GM06990 (cell line): ENCODE results near the gene CPPED1.

Experiments
- DNase-seq: peaks from one replicate; pipeline ENCODE4 v3.0.0-alpha.2; 2011; ENCODE audit not compliant: insufficient read length; ENCODE audit errors: extremely low read depth
- H3K27me3 ChIP-seq: replicated peaks from 2 replicates; pipeline ENCODE4 v1.6.0; 2011; ENCODE audit warnings: low read length; ENCODE audit not compliant: control insufficient read depth, insufficient read depth
- H3K36me3 ChIP-seq: 2 replicates; pipeline ENCODE4 v1.5.1; 2011; ENCODE audit warnings: low read length; ENCODE audit not compliant: control insufficient read depth, insufficient read depth
- H3K4me3 ChIP-seq: replicated peaks from 2 replicates; pipeline ENCODE4 v1.5.1; 2011; ENCODE audit warnings: low read depth, mild to moderate bottlenecking, control low read depth, low read length
- TF ChIP-seq, protein P1 (sequence below): IDR thresholded peaks from 2 replicates; pipeline ENCODE4 v1.5.1; 2011; ENCODE audit warnings: low read length, control low read depth, mild to moderate bottlenecking, inconsistent platforms; ENCODE audit not compliant: insufficient read depth, poor library complexity, severe bottlenecking

CPPED1 gene

DNA sequence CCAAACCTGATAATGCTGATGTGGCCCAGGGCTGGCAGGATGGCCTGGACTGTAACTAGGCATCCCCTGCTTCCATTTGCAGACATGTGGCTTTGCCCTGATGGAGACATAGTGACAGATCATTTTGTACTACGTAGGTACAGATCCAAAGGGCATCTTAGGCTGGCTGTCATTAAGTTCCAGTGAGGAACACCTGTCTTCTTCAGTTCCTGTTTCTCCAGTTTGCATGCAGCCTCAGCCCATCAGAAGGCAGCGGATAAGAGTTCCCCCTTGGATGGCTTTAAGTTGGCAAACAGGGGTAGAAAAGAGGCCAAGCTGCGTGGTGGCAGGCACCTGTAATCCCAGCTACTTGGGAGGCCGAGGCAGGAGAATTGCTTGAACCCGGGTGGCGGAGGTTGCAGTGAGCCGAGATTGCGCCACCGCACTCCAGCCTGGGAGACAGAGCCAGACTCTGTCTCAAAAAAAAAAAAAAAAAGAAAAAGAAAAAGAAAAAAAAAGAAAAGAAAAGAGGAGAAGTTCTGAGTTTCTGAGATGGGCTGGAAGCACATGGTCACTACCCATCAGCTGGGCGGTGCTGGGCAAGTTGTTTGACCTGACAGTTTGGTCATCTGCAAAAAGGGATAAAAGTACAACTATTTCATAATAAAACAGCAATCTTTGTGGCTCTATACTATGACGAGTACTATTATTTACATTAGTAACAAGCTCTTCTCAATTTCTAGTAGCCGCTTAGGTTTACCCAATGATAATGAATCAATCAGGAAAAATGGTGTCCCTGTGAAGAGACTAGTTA is 42.7 kb downstream of the CPPED1 start:
- no peaks in the 10 kb centered on the region; the same call in 1 of the 2 replicates for H3K36me3 ChIP-seq
- no peak overlapping the region for H3K4me3 ChIP-seq
- TF ChIP-seq, protein P1, sequence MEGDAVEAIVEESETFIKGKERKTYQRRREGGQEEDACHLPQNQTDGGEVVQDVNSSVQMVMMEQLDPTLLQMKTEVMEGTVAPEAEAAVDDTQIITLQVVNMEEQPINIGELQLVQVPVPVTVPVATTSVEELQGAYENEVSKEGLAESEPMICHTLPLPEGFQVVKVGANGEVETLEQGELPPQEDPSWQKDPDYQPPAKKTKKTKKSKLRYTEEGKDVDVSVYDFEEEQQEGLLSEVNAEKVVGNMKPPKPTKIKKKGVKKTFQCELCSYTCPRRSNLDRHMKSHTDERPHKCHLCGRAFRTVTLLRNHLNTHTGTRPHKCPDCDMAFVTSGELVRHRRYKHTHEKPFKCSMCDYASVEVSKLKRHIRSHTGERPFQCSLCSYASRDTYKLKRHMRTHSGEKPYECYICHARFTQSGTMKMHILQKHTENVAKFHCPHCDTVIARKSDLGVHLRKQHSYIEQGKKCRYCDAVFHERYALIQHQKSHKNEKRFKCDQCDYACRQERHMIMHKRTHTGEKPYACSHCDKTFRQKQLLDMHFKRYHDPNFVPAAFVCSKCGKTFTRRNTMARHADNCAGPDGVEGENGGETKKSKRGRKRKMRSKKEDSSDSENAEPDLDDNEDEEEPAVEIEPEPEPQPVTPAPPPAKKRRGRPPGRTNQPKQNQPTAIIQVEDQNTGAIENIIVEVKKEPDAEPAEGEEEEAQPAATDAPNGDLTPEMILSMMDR, result no peak
- no peak for DNase-seq
- H3K27me3 ChIP-seq, result no peaks in the 10 kb centered on the region

DNA sequence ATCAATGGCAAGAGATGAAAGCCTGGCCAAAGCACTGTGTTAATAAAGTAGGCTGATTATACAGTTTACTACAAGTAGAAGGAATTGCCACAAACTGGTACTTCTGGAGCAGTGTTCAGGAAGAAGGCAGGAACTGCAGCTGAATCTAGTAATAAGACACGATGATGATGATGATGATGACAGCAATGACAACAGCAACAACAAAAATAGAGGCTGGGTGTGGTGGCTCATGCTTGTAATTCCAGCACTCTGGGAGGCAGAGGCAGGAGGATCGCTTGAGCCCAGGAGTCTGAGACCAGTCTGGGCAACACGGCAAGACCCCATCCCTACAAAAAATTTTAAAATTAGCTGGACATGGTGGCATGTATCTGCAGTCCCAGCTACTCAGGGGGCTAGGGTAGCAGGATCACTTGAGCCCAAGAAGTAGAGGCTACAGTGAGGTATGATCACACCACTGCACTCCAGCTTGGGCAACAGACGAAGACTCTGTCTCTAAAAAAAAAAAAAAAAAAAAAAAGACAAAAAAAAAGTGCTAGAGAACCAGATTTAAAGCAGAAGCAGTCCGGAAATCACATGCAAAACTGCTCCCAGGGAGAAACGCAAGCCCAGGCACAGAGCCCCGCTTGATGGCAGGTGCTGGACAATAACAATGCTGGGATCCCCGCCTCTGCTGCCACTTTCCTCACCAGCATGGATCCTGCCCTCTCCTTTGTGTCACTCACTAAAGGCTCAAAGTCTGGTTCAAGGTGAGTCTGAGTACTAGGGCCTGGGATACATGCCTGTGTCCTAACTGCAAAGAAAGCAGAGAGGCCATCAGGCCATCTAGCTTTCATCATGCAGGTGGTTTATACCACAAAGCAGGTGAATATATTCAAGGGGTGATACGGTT is 44.8 kb downstream of the CPPED1 start:
- peak; percentile 31 for DNase-seq
- TF ChIP-seq, protein P1, result no peak
- H3K36me3 ChIP-seq, result no peaks in the 10 kb centered on the region; the same call in 1 of the 2 replicates
- H3K27me3 ChIP-seq, result no peaks in the 10 kb centered on the region
- H3K4me3 ChIP-seq, result no peak overlapping the region

DNA sequence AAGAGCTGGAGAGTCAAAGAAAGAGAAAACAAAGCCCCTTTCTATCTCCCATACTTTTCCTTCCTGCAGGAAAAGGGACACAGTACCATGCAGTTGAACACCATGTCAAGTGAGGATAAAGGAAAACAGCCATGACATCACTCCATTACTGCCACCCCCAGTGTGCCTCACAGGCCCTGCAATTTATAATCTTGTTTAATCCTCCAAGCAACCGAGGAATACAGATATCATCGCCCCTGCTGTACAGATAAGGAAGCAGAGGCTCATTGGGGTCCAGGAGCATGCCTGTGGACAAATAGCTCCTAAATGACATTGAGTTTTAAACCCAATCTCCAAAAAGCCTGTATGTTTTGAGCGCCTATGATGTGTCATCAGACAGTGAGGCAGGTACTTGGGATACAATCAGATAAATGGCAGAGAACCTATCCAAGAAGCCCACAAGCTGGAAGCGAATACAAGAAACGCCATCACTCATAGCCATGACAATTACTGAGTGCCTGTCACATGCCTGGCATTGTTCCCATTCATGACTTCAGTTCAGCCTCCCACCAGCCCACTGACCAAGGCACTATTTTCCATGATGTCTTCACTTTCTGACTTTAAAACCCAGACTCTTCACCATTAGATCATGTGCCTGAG is 45.5 kb downstream of the CPPED1 start:
- Histone ChIP-seq H3K36me3 (no peaks in the 10 kb centered on the region; the same call in 1 of the 2 replicates), H3K4me3 (no peak overlapping the region), H3K27me3 (no peaks in the 10 kb centered on the region)
- TF ChIP-seq, protein P1, result no peak
- DNase-seq, result no peak

DNA sequence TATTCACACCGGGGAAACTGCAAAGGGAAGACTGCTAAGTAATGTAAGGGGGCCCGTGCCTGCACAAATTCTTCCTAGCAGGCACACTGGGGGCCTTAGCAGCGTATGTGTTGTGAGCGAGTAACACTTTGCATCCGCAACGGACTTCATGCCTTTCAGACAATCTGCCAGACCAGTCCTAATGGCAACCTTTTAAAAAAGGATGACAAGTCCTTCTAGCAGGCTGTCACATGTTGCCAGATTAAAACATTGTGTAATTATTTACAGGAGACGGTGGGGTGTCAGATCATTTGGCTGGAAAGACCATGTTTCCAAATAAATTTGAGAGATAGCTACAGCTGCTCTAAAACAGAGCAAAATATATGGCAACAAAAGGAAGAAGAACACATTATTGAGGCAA is 46.1 kb downstream of the CPPED1 start:
- Histone ChIP-seq H3K27me3 (no peaks in the 10 kb centered on the region), H3K4me3 (no peak overlapping the region), H3K36me3 (no peaks in the 10 kb centered on the region; the same call in 1 of the 2 replicates)
- DNase-seq, result no peak
- TF ChIP-seq, protein P1, result no peak

DNA sequence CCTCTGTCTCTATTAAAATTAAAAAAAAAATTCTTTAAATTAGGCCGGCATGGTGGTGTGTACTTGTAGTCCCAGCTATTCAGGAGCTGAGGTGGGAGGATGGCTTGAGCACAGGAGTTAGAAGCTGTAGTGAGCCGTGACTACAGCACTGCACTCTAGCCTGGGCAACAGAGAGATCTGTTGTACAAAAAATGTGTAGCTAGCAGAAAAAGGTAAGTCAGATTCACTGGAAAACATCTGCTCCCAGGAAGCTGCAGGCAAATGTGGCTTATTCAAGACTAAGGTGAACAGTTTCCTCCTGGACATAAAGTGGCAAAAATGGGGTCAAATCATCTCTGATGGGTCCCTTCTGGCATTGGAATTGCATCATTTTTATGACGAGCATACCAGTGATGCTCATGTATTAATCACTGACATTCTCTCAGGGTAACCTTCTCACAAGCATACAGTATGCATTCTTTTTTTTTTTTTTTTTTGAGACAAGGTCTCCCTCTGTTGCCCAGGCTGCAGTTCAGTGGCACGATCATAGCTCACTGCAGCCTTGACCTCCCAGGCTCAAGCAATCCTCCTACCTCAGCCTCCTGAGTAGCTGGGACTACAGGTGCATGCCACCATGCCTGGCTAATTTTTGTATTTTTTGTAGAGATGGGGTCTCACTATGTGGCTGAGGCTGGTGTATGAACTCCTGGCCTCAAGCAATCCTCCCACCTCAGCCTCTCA is 48.7 kb downstream of the CPPED1 start:
- Histone ChIP-seq H3K4me3 (no peak overlapping the region), H3K36me3 (no peaks in the 10 kb centered on the region), H3K27me3 (no peaks in the 10 kb centered on the region)
- no peak for DNase-seq
- TF ChIP-seq, protein P1, result no peak
